Naive thymus-derived CD4-positive, alpha-beta T cell (primary cell): ENCODE results near the gene MS4A12. TPM values are rescaled to one million over a fixed set of nuclear protein-coding genes. Genes with fewer than 3 reads are reported as not detected.
"Not testable (repeated sequence)": the region's sequence is repeated elsewhere in the genome, so short reads cannot be mapped to it uniquely, and the experiment has no call there.

Experiments
- ATAC-seq: fragments of 150-1000 bp; cut with Tn5 transposase; 2 replicates; pipeline ENCODE4 v1.10.0; 2021; ENCODE audit warnings: mild to moderate bottlenecking, moderate library complexity
- CTCF ChIA-PET: fragments of 350-600 bp; sonication (Branson Sonifier 250); formaldehyde crosslinking; loops from one replicate; lab custom pipeline; 2021; ENCODE audit warnings: antibody characterized with exemption; lab: Charles Lee
- POLR2A ChIA-PET: fragments of 350-600 bp; sonication (Branson Sonifier 250); formaldehyde crosslinking; loops from one replicate; lab custom pipeline; 2021; ENCODE audit warnings: antibody characterized with exemption, inconsistent platforms; lab: Charles Lee
- DNase-seq, 9 donors: peaks; one replicate each; pipeline versions ENCODE4 v3.0.0 to v3.0.0-alpha.2; 2020 to 2022; ENCODE audit warnings: mixed read lengths in 1 of 9
- H3K27ac ChIP-seq: one replicate; pipeline ENCODE4 v1.7.0; 2013; ENCODE audit warnings: mild to moderate bottlenecking, low read depth, low read length, moderate library complexity
- H3K27me3 ChIP-seq, 2 donors: one replicate each; pipeline ENCODE4 v1.7.0; 2013; ENCODE audit warnings: low read length in 2 of 2, mild to moderate bottlenecking in 2 of 2, moderate library complexity in 2 of 2; ENCODE audit not compliant: control insufficient read depth in 2 of 2, insufficient read depth in 2 of 2
- H3K36me3 ChIP-seq, 3 experiments: 1 replicate in 2 of 3; 2 replicates in 1 of 3; pipeline ENCODE4 v1.7.0; 2013; ENCODE audit warnings: low read length in 3 of 3, mild to moderate bottlenecking in 3 of 3, moderate library complexity in 1 of 3; ENCODE audit not compliant: insufficient read depth in 3 of 3, control insufficient read depth in 2 of 3
- H3K4me1 ChIP-seq, 2 donors: one replicate each; pipeline ENCODE4 v1.7.0; 2013; ENCODE audit warnings: low read length in 2 of 2, mild to moderate bottlenecking in 2 of 2, moderate library complexity in 1 of 2; ENCODE audit not compliant: control insufficient read depth in 2 of 2, insufficient read depth in 2 of 2
- H3K4me3 ChIP-seq: 2 replicates; pipeline ENCODE4 v1.7.0; 2013; ENCODE audit warnings: mild to moderate bottlenecking, low read length
- H3K9me3 ChIP-seq, 3 experiments: 1 replicate in 2 of 3; 2 replicates in 1 of 3; pipeline ENCODE4 v1.7.0; 2013; ENCODE audit warnings: low read length in 3 of 3; ENCODE audit not compliant: control insufficient read depth in 2 of 3
- H3K27ac Mint-ChIP-seq, 9 donors: one replicate each; pipeline ENCODE4 v1.8.0; 2020 to 2022; ENCODE audit warnings: mixed read lengths in 9 of 9, mild to moderate bottlenecking in 8 of 9, moderate library complexity in 5 of 9, inconsistent platforms in 2 of 9
- H3K27me3 Mint-ChIP-seq, 5 donors: one replicate each; pipeline ENCODE4 v1.8.0; 2021 to 2022; ENCODE audit warnings: mixed read lengths in 5 of 5, mild to moderate bottlenecking in 1 of 5
- H3K36me3 Mint-ChIP-seq, 5 donors: one replicate each; pipeline ENCODE4 v1.8.0; 2020 to 2022; ENCODE audit warnings: mixed read lengths in 5 of 5, mild to moderate bottlenecking in 3 of 5, inconsistent platforms in 1 of 5
- H3K4me1 Mint-ChIP-seq, 7 donors: one replicate each; pipeline ENCODE4 v1.8.0; 2020 to 2022; ENCODE audit warnings: mixed read lengths in 7 of 7, mild to moderate bottlenecking in 3 of 7, inconsistent platforms in 1 of 7
- H3K4me3 Mint-ChIP-seq, 10 donors: one replicate each; pipeline ENCODE4 v1.8.0; 2020 to 2022; ENCODE audit warnings: mild to moderate bottlenecking in 10 of 10, mixed read lengths in 10 of 10, moderate library complexity in 6 of 10, inconsistent platforms in 2 of 10
- H3K9me3 Mint-ChIP-seq, 11 donors: one replicate each; pipeline ENCODE4 v1.8.0; 2020 to 2022; ENCODE audit warnings: mixed read lengths in 11 of 11, mild to moderate bottlenecking in 4 of 11, inconsistent platforms in 1 of 11, moderate library complexity in 1 of 11
- intact Hi-C, 2 donors: fragments of 100-400 bp; cut with micrococcal nuclease; formaldehyde crosslinking; loops; one replicate each; pipeline ENCODE4 v1.15.1; 2023
- polyA plus RNA-seq, 2 donors: library from polyadenylated mRNA; unstranded; fragments of 300-500 nt; fragmentation: Illumina TruSeq; gene quantifications; one replicate each; pipeline ENCODE4 v1.2.3, GENCODE V29; 2021
- total RNA-seq, 6 experiments: library from RNA in 5 of 6; stranded (reverse) in 5 of 6; gene quantifications; 1 replicate in 5 of 6; 2 replicates in 1 of 6; pipeline ENCODE4 v1.2.3 and lab custom pipeline; 2021 to 2026

The MS4A12 gene
- total and polyA plus RNA-seq, 7 experiments from 2014 or later = not detected

DNA sequence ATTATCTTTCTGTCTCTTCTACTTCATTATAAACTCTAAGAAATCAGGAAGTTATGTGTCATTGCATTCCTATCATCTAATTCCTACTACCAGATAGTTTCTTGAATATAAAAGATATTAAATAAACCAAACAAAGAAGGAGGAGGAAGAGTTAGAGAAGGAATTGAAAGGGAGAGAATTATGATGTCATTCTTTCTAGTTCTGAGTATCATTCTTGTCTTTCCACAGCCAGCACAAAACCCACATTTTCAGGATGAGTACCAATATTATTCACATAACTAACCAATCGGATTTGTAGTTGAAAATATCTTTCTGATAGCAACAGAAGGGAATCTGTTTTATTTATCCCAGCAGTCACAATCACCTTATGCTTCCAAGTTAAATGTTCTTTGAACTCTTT is 35.9 kb downstream of the MS4A12 start:
- H3K36me3 ChIP-seq = no peaks in the 10 kb centered on the region
- Mint-ChIP-seq H3K9me3 (peaks cover 0 to 11% (median 3%) of the 10 kb centered on the region in 11 donors), H3K27ac (no peak overlapping the region), H3K27me3 (peaks cover 4 to 39% (median 23%) of the 10 kb centered on the region in 5 donors), H3K36me3 (peaks cover 0 to 6% (median 0%) of the 10 kb centered on the region in 5 donors), H3K4me1 (peaks cover 0 to 5% (median 0%) of the 10 kb centered on the region in 7 donors), H3K4me3 (no peak overlapping the region)
- DNase-seq (no peak), ATAC-seq (no peak)
- intact Hi-C loops = no loop called here
- H3K4me3 ChIP-seq = no peak overlapping the region
- H3K27me3 ChIP-seq = no peaks in the 10 kb centered on the region
- no peak overlapping the region for H3K27ac ChIP-seq
- no peaks in the 10 kb centered on the region for H3K4me1 ChIP-seq
- H3K9me3 ChIP-seq = no peaks in the 10 kb centered on the region
- CTCF ChIA-PET = interaction anchor here (0.6 kb wide), 1 partner anchor 60 kb away, joined by 3 read pairs; no protein-coding TSS in a partner anchor
- POLR2A ChIA-PET = no interaction called here

DNA sequence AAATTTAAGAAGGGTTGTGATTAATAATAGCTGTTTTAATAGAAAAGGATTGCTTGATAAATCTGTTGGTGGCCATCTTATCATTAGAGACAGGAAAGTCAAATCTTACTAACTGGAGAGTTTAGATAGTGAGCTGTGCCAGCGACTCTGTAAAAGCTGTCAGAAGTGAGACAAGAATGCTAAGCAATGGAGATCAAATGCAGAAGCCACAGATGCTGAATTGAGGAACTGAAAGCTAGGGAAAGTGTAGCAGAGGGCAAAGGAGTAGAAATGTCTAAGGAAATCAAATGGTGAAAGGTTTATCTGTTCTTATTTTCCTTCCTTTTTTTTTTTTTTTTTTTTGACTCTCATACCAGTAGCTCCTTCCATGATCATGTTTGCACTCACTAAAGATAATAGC is 36.4 kb downstream of the MS4A12 start:
- no peak for DNase-seq
- ATAC-seq = peak; percentile 57
- H3K27ac Mint-ChIP-seq = no peak overlapping the region

DNA sequence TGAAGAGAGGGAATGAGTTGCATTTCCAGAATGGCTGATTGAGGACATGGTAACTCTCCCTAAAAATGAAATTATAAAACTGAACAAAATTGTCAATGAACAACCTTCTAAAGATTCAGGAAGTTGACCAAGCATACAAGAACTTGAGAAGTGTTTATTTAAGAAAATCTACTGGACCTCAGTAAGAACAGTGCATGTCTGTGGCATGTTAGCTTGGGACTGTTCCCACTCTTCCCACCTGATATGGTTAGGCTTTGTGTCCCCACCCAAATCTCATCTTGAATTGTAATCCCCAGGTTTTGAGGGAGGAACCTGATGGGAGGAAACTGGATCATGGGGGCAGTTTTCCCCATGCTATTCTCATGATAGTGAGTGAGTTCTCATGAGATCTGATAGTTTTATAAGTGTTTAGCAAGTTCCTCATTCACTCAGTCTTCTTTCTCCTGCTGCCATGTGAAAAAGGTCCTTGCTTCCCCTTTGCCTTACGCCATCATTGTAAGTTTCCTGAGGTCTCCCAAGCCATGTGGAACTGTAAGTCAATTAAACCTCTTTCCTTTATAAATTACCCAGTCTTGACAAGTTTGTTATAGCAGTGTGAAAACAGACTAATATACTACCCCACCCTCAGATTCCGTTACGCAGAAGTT is 38.0 kb downstream of the MS4A12 start:
- H3K4me1 Mint-ChIP-seq = peaks cover 0 to 5% (median 0%) of the 10 kb centered on the region in 7 donors
- POLR2A ChIA-PET = no interaction called here
- Histone ChIP-seq H3K4me1 (no peaks in the 10 kb centered on the region), H3K27me3 (no peaks in the 10 kb centered on the region), H3K36me3 (no peaks in the 10 kb centered on the region), H3K4me3 (no peak overlapping the region), H3K9me3 (no peaks in the 10 kb centered on the region), H3K27ac (no peak overlapping the region)
- DNase-seq (no peak), ATAC-seq (no peak)
- H3K9me3 Mint-ChIP-seq = peaks cover 0 to 11% (median 3%) of the 10 kb centered on the region in 11 donors
- CTCF ChIA-PET = no interaction called here
- peaks cover 0 to 6% (median 0%) of the 10 kb centered on the region in 5 donors for H3K36me3 Mint-ChIP-seq
- no peak overlapping the region for H3K4me3 Mint-ChIP-seq
- no peak overlapping the region for H3K27ac Mint-ChIP-seq
- intact Hi-C loops = no loop called here
- peaks cover 4 to 38% (median 23%) of the 10 kb centered on the region in 5 donors for H3K27me3 Mint-ChIP-seq

More for the DNA sequence above, 36.4 kb downstream of the MS4A12 start:
- no peak overlapping the region for H3K27ac ChIP-seq
- H3K4me3 Mint-ChIP-seq = no peak overlapping the region
- ChIA-PET POLR2A (no interaction called here), CTCF (no interaction called here)
- H3K36me3 ChIP-seq = no peaks in the 10 kb centered on the region
- H3K27me3 Mint-ChIP-seq = peaks cover 4 to 39% (median 23%) of the 10 kb centered on the region in 5 donors
- no peak overlapping the region for H3K4me3 ChIP-seq
- peaks cover 0 to 6% (median 0%) of the 10 kb centered on the region in 5 donors for H3K36me3 Mint-ChIP-seq
- intact Hi-C loops = no loop called here
- H3K4me1 ChIP-seq = no peaks in the 10 kb centered on the region
- peaks cover 0 to 5% (median 0%) of the 10 kb centered on the region in 7 donors for H3K4me1 Mint-ChIP-seq
- H3K9me3 ChIP-seq = no peaks in the 10 kb centered on the region
- H3K9me3 Mint-ChIP-seq = peaks cover 0 to 11% (median 3%) of the 10 kb centered on the region in 11 donors
- no peaks in the 10 kb centered on the region for H3K27me3 ChIP-seq

DNA sequence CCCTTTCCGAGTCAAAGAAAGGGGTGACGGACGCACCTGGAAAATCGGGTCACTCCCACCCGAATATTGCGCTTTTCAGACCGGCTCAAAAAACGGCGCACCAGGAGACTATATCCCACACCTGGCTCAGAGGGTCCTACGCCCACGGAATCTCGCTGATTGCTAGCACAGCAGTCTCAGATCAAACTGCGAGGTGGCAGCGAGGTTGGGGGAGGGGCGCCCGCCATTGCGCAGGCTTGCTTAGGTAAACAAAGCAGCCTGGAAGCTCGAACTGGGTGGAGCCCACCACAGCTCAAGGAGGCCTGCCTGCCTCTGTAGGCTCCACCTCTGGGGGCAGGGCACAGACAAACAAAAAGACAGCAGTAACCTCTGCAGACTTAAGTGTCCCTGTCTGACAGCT is 39.8 kb downstream of the MS4A12 start:
- H3K27ac Mint-ChIP-seq, ATAC-seq, DNase-seq, H3K36me3 Mint-ChIP-seq, H3K27me3 ChIP-seq, H3K36me3 ChIP-seq, POLR2A ChIA-PET, H3K4me1 ChIP-seq, intact Hi-C loops, H3K4me3 ChIP-seq, H3K4me1 Mint-ChIP-seq, H3K4me3 Mint-ChIP-seq, CTCF ChIA-PET, H3K9me3 ChIP-seq, H3K27ac ChIP-seq: not testable (repeated sequence)
- H3K9me3 Mint-ChIP-seq = peaks cover 0 to 11% (median 3%) of the 10 kb centered on the region in 11 donors
- peaks cover 4 to 27% (median 18%) of the 10 kb centered on the region in 5 donors for H3K27me3 Mint-ChIP-seq

DNA sequence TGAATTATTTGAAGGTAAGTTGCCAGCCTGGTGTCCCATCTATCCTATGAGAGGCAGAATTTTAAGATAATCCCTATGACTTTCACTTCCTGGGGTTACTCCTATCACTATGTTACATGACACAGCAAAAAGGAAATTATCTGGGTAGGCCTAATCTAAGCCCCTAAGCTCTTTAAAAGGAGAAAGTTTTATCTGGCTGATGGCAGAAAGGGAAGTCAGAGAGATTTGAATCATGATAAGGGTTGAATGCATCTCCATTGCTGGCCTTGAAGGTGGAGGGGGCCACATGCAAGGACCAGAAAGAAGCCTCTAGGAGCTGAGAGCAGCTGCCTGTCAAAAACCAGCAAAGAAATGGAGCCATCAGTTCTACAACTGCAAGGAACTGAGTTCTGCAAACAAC is 46.0 kb downstream of the MS4A12 start:
- DNase-seq, H3K27me3 ChIP-seq, POLR2A ChIA-PET, ATAC-seq, H3K27ac ChIP-seq, H3K27ac Mint-ChIP-seq, intact Hi-C loops, H3K9me3 ChIP-seq, H3K4me1 ChIP-seq, H3K4me1 Mint-ChIP-seq, H3K36me3 Mint-ChIP-seq, CTCF ChIA-PET, H3K4me3 ChIP-seq, H3K9me3 Mint-ChIP-seq, H3K4me3 Mint-ChIP-seq, H3K36me3 ChIP-seq: not testable (repeated sequence)
- peaks cover 2 to 18% (median 10%) of the 10 kb centered on the region in 5 donors for H3K27me3 Mint-ChIP-seq

DNA sequence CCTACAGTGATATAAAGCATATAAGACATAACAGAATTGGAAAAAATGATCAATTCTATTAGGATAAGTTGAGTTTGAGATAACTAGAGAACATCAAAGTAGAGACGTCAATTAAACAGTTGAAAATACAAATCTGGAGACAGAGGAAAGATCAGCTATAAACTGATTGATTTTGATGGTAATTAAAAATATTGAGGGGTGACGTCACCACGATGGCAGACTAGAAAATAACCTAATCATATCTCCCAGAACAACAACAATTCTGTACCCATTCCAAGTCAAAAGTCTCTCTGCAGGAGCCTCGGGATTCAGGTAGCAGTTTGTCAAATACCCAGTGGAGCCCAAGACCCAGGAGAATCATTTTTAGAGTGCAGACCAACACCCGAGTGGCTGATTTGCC is 51.5 kb downstream of the MS4A12 start:
- intact Hi-C loops = no loop called here
- ATAC-seq (no peak), DNase-seq (no peak)
- Mint-ChIP-seq H3K27ac (no peak overlapping the region), H3K9me3 (peaks cover 0 to 16% (median 4%) of the 10 kb centered on the region in 11 donors), H3K4me1 (no peaks in the 10 kb centered on the region), H3K4me3 (no peak overlapping the region), H3K36me3 (no peaks in the 10 kb centered on the region), H3K27me3 (peaks cover 2 to 43% (median 24%) of the 10 kb centered on the region in 5 donors)
- Histone ChIP-seq H3K27me3 (no peaks in the 10 kb centered on the region), H3K36me3 (no peaks in the 10 kb centered on the region), H3K4me3 (no peak overlapping the region), H3K9me3 (no peaks in the 10 kb centered on the region), H3K4me1 (no peaks in the 10 kb centered on the region), H3K27ac (no peak overlapping the region)
- POLR2A ChIA-PET = interaction anchor here (0.6 kb wide), 1 partner anchor 17 kb away, joined by 3 read pairs; no protein-coding TSS in a partner anchor
- CTCF ChIA-PET = no interaction called here
